ENCODE measurements around the gene GMCL1.

The GMCL1 gene, protein sequence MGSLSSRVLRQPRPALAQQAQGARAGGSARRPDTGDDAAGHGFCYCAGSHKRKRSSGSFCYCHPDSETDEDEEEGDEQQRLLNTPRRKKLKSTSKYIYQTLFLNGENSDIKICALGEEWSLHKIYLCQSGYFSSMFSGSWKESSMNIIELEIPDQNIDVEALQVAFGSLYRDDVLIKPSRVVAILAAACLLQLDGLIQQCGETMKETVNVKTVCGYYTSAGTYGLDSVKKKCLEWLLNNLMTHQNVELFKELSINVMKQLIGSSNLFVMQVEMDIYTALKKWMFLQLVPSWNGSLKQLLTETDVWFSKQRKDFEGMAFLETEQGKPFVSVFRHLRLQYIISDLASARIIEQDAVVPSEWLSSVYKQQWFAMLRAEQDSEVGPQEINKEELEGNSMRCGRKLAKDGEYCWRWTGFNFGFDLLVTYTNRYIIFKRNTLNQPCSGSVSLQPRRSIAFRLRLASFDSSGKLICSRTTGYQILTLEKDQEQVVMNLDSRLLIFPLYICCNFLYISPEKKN

GRCh38 chr2:69829256-69830044, at the start of gene GMCL1:
TSS of gene GMCL1 (plus strand) at chr2:69829660. CDS start at chr2:69829893, 233 bp downstream.
- peak within 1 kb of the TSS; percentile 80 for H3K27ac ChIP-seq
- TF ChIP-seq CTCF (IDR thresholded peaks at IDR 0.05) (no peak), ZFX (IDR thresholded peaks at IDR 0.05; ENCODE audit: borderline replicate concordance) (no peak)

DNA sequence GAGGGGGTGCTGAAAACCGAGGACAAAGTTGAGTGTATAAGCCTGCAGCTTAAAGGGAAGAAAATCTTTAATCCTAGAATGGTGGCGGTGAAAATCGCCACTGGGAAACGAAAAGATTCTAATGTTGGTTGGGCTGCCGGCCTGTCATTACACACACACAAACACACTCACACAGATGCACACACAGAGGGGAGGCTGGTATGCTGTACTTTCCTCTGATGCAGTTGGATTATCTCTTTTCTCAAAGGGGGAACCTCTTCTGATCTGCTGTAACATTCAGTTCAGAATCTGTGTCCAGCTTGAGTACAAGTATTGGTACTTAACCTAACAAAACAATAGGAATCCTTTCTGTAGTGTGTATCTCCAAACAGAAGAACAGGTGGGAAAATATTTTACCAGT, 48.5 kb upstream of the GMCL1 start:
- TF ChIP-seq ZFX (IDR thresholded peaks at IDR 0.05; ENCODE audit: borderline replicate concordance) (no peak), CTCF (IDR thresholded peaks at IDR 0.05) (no peak)
- H3K27ac ChIP-seq: peak overlapping the region; percentile 66

GRCh38 chr2:69781321-69782248, 47.9 kb upstream of the GMCL1 start:
- peak overlapping the region; percentile 66 for H3K27ac ChIP-seq

DNA sequence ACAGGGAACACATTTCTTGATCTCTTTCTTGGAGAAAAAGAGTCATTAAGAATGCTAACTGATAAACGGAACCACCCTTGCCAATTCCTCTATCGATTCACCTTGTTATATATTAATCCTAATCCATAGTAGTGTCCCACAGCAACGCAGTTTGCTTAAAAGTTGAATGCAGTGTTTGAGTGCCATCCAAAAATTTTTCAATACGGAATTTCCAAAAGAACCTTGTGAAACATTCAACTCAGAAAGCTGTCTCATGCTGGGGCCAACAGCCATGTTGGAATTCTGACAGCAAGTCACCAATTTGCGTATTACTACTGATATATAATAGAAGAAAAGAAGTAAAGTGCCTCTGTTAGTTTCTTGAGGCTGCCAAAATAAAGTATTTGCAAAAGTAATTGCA, 45.2 kb upstream of the GMCL1 start:
- TF ChIP-seq CTCF (IDR thresholded peaks at IDR 0.05) (no peak), ZFX (IDR thresholded peaks at IDR 0.05; ENCODE audit: borderline replicate concordance) (no peak)
- H3K27ac ChIP-seq: no peak overlapping the region

More at GRCh38 chr2:69781321-69782248, 47.9 kb upstream of the GMCL1 start:
- no peak for TF ChIP-seq ZFX (IDR thresholded peaks at IDR 0.05; ENCODE audit: borderline replicate concordance)
- no peak for TF ChIP-seq CTCF (IDR thresholded peaks at IDR 0.05)

DNA sequence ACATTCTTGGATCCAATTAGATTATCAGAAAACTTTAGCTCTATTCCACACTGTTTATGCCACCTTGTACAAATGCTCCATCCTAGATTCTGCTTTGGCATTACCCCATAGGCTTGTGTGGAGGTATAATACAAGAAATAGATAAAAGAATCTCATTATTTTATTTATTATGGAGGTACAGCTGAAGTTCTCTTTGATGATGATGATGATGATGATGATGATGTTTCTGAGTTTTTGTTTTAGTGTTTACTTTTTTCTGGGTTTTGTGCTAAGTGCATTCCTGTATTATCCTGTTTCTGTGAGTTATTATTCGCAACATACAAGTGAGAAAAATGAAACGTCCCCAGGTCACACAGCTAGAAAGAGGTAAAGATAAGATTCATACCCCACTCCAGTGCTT, 44.1 kb upstream of the GMCL1 start:
- no peak for TF ChIP-seq CTCF (IDR thresholded peaks at IDR 0.05)
- TF ChIP-seq ZFX (IDR thresholded peaks at IDR 0.05; ENCODE audit: borderline replicate concordance): no peak
- H3K27ac ChIP-seq: no peak overlapping the region

DNA sequence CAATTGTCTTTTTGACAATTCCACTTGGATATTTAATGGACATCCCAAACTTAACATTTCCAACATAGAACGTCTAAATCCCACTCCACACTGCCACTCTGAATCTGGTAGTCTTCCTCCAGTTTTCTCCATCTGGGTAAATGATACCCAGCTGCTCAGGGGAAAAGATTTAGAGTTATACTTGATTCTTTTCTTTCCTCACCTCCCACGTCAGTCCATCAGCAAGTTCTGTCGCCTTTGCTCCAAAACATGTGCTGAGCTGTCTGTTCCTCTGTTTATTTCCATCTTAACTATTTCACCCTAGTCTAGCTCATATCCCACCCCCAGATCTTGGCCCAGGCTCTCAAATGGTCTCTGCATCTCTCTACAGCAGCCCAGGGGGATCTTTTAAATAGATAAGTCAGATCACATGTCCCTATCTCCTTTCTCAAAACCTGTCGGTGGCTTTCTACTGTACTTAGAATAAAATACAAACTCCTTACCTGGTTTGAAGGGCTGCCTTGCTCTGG, 43.4 kb upstream of the GMCL1 start:
- TF ChIP-seq CTCF (IDR thresholded peaks at IDR 0.05) (no peak), ZFX (IDR thresholded peaks at IDR 0.05; ENCODE audit: borderline replicate concordance) (no peak)

More for the DNA sequence above, 43.4 kb upstream of the GMCL1 start:
- H3K27ac ChIP-seq: no peak overlapping the region
